ENCODE data around the gene AKR1A1.
"Not testable (repeated sequence)": the region's sequence is repeated elsewhere in the genome, so short reads cannot be mapped to it uniquely, and the experiment has no call there.

The AKR1A1 gene

DNA sequence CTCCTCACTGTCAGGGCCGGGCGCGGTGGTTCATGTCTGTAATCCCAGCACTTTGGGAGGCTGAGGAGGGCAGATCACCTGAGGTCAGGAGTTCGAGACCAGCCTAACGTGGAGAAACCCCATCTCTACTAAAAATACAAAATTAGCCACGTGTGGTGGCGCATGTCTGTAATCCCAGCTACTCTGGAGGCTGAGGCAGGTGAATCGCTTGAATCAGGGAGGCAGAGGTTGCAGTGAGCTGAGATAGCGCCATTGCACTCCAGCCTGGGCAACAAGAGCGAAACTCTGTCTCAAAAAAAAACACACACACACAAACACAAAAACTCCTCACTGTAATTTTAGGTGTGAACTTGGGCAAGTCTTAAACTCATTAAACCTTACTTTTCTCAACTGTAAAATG, 26.7 kb upstream of the AKR1A1 start:
- not testable (repeated sequence) for DNase-seq

DNA sequence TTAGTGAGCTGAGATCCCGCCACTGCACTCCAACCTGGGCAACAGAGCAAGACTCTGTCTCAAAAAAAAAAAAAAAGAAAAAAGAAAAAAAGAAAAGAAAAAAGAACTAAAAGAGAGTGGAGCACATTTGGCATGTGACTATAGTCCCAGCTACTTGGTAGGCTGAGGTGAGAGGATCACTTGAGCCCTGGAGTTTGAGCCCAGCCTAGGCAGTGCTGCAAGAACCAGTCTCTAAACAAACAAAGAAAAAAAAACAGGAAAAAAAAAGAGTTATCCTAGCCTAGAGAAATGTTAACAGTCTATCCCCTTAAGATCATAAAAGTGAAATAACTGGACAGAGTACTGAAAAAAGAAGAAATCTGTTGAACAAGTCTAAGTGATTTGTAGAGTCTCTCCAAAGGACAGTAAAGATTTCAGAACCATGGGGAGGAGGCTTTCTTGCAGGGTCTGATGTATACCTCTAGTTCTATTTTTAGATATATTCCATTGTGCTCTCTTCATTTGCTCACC, 24.4 kb upstream of the AKR1A1 start:
- DNase-seq: peak; percentile 10

DNA sequence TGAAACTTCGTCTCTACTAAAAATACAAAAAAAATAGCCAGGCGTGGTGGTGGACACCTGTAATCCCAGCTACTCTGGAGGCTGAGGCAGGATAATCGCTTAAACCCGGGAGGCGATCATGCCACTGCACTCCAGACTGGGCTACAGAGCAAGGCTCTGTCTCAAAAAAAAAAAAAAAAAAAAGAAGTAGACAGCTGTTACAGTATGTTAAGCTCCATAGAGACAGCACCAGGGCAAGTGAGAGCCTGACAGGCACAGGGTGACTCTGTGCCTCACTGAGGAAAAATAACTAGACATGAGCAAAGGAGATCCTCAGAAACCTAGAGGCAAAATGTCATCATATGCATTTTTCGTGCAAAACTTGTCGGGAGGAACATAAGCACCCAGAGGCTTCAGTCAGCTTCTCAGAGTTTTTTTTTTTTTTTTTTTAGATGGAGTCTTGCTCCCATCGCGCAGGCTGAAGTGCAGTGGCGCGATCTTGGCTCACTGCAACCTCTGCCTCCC, 19.9 kb upstream of the AKR1A1 start:
- no peak for DNase-seq

DNA sequence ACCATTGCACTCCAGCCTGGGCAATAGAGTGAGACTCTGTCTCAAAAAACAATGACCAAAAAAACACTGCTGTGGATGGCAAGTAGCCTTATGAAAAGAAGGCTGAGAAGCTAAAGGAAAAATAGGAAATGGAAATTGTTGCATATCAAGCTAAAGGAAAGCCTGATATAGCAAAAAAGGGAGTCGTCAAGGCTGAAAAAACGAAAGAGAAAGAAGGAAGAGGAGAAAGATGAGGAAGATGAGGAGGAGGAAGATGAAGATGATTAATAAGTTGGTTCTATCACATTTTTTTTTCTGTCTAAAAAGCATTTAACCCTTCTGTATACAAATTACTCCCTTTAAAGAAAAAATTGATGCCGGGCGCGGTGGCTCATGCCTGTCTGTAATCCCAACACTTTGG, 18.8 kb upstream of the AKR1A1 start:
- no peak for DNase-seq

DNA sequence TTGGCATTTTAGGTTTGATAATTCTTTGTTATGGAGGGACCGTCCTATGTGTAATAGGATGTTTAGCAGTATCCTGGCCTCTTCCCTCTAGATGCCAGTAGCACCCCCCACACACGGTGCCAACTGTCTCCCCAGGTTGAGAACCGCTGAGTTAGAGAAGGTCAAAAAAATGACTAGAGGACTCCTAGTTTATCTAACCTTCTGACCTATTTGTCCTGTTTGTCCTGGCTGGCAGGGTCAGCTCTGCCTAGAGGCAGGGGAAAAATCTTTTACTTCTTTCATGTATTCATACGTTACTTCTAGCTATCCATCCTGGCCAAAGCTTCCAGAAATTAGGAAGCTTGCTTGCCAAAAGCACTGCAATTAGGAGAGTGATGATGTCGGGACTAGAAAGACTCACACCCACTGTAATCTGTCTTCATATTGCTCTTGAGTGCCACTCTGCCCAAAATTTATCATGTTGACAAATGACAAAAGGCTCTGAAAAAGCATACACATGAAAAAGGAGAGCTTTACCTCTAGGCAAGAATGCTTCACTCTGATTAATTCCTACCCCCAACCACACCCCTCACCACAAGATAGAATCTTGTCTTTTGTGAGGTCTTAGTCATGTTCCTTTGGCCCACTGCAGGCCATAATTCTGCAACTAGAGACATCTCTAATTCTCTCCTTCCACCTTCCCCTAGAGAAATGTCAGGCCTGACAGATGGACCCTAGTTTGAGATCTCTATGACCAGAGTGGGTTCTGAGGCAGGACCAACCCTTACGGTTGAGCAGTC, 14.4 kb upstream of the AKR1A1 start:
- no peak for DNase-seq

DNA sequence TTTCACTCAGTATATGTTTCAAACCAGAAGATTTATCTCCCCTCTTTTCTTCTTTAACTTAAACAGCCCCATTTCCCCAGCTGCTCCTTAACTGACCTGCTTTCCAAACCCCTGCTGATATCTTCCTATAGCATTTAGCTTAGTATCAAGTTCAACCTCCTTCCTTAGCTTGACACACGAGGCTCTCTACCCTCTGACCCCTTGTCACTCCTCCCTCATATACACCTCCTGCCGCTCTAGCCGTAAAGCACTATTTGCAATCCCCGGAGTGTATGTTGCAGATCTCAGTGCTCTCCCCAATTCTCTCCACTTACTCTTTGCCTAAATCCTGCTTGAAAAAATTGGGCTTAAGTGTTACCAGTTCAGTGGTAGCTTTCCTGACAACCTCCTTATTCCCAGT, 13.7 kb upstream of the AKR1A1 start:
- no peak for DNase-seq

DNA sequence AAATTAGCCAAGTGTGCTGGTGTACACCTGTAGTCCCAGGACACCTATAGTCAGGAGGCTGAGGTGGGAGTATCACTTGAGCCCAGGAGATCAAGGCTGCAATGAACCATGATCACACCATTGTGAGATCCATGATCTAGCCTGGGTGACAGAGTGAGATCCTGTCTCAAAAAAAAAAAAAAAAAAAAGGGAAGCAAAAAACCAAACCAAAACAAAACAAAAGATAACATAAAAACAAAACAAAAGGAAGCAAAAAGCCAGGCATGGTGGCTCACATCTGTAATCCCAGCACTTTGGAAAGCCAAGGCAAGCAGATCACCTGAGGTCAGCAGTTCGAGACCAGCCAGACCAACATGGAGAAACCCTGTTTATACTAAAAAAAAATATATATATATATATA, 9.4 kb upstream of the AKR1A1 start:
- no peak for DNase-seq

DNA sequence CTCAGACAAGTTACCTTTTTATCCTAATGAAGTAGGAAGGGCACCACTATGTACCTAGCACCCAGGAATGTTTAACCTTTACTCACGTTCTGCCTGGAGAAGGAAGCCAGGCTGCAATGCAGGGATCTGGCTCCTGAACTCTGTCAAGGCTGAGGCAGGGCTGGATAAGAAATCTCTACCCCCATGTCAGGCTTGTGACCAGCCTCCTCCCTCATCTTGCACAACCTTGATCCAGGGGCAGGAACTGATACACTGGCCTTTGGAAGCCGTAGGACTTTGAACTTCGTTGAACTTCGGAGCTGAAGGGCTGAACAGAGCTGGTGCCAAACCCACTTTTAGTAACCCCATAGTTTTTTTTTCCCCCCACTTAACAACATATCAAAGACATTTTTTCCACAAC, 8.0 kb upstream of the AKR1A1 start:
- no peak for DNase-seq

DNA sequence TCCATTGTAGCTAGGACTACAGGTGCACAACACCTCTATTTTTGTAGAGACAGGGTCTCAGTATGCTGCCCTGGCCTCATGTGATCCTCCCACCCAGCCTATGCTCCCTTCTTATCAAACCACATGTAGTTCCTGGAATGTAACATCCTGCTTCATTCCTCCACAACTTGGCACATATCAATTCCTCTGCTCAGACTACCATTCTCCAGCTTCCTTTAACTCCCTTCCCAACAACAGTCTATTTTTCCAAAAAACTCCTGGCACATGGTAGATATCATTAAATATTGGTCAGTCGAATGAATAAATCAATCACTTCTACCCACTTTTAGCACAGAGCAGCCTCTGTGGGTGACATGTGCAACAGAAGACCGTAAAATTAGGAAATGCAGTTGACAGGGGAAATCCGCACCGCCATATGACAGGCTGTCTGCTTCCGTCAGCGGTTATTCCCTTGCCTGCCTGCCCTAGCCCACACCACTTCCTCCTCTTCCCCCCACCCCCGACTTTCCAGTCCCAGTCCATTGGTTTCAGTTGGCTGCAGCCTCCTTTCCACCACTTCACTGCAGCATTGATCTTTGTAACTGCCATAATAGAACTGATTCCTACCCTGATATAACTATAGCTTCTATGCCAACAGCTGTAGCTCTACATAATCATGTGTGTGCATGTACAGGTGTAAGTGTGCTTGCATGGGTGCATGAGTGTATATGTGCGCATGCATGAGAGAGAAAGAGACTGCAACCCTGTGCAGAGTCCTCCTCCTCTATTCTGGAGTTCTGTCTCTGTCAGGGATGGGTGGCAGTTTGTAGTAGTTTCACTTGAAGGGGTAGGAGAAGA, 6.8 kb upstream of the AKR1A1 start:
- no peak for DNase-seq

DNA sequence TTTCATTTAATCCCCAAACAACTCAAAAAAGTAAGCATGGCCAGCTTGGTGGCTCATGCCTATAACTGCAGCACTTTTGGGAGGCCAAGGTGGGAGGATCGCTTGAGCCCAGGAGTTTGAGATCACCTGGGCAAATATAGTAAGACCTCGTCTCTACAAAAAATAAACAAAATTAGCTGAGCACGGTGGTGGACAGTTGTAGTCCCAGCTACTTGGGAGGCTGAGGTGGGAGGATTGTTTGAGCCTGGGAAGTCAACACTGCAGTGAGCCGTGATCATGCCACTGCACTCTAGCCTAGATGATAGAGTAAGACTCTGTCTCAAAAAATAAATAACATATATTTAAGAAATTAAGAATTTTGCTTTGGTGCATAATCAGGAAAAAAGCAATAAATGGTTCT, 6.1 kb upstream of the AKR1A1 start:
- DNase-seq: no peak

DNA sequence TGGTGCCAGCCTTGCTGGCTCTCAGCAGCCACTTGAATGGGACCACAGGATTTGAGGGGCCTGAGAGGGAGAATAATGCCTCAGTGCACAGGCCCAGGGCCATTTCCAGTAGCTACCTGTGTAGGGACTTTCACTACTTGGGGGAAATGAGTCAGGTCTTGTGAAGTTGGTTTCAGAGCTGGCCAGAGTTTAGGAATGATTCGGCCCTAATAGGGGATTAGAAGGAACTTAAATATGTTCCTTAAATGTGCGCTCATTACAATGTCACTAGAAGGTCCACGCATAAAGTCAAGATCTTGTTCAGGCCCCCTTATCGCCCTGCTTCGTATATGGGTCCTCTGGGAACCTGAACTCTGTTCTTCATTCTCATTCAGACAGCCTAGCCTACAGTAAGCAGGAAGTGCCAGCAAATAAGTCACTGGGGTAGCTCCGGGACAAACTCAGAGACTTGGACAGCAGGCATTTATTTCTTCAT, 5.6 kb upstream of the AKR1A1 start:
- DNase-seq: no peak

DNA sequence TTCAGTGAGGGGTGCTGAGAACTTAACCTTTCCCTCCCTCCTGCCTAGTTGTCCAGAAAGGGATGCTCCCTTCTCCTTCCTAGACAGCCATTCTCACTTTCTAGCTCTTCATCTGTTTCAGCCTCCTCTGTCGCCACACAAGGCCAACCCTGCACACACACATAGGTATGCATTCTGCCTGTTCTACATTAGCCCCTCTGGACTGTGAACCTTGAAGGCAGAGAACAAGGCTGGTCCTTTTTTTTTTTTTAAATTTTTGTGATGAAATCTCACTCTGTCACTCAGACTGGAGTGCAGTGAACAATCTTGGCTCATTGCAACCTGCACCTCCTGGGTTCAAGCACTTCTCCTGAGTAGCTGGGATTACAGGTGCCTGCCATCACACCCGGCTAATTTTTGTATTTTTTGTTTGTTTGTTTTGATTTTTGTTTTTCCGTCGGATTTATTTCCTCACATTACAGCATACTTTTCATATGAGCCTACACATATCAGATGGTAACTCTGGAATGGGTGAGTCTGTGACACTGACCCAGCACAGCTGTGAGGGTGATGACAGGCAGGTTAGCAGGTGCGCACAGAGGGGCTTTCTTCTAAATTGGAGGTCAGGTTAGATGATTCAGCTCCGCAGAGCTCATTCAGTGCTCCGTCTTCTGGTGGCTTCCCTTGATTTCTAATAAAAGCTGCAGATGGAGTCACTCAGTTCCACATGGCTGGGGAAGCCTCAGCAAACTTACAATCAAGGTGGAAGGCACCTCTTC, 4.9 kb upstream of the AKR1A1 start:
- no peak for DNase-seq

DNA sequence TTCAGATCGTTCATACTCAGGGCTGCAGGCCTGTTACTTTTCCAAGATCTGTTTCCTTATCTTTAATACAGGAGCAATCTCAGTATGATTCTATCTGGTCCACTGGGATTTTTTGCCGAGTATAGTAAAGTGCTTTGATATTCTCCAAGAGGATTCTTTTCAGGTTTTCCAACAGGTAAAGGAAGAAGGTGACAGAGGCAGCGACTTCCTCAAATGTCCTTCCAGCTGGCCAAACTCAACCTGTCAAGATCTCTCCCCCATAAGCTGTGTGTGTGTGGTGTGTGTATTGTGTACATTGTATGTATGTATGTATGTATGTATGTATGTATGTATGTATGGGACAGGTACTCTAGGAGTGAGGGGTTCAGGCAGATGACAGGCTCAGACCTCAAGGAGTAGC, 1.1 kb downstream of the AKR1A1 start:
- DNase-seq: no peak

DNA sequence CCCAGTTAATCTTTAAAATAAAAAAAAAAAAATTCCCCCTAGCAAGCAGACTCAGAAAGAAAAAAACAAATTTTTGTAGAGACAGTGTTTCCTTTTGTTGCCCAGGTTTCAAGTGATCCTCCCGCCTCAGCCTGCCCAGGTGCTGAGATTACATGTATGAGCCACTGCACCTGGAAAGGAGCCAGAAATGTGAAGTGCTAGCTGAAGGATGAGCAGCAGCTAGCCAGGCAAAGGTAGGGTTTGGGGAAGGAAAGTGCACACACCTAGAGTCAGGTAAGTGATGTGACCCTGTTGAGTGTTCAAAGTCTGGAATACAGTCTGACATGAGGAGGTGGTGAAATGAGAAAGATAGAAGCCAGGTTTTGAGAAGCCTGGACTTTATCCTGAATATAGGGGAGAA, 1.7 kb downstream of the AKR1A1 start:
- peak; percentile 79 for DNase-seq

DNA sequence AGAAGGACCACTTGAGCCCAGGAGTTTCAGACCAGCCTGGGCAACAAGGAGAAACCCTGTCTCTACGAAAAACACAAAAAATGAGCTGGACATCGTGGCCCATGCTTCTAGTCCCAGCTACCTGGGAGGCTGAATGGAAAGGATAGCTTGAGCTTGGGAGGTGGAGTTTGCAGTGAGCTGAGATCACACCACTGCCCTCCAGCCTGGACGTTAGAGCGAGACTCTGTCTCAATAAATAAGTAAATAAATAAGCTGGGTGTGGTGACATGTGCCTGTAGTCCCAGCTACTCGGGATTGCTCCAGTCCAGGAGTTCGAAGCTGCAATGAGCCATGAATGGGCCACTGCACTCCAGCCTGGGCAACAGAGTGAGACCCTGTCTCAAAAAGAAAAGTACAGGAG, 3.6 kb downstream of the AKR1A1 start:
- DNase-seq: no peak

DNA sequence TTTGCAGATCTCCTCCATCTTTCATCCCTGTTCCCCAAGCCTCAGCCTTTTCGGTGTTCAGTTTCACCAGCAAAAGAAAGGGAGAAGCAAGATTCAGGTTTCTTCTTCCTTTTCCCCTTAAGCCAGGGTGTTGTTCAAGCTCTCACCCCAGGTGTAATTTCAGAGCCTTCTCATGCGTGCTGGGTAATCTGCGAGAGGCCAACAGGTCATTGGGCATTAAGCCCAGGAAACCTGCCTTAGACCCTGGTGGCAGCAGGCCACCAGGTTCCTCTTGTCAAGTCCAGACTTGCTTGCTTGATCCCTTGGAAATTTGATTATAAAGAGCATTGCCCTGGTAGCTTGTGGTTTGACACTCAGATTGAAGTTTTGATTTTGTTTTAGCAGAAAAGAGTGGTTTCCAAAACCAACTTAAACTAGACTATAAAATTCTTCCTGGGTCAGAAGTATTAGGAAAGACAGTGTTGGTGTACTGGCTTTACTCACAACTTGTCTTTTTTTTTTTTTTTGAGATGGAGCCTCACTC, 6.9 kb downstream of the AKR1A1 start:
- peak; percentile 42 for DNase-seq

DNA sequence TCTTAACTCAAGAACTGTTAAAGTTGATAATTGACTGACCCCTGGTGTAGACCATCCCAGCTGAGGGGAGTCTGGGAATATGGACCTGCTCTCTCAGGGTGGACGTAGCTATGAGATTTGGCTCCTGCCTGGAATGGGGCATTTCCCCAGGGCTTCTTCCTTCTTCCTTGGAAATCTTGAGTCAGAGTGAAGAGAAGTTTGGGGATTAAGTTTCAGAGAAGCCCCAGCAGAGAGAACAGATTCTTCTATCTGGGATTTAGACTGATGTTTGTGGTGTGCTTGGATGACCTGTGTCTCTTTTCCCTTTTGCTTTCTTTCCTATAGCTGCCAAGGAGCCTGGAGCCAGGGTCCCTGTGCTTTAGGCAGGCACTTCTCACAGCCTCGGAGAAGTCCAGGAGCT, 13.2 kb downstream of the AKR1A1 start:
- DNase-seq: no peak

DNA sequence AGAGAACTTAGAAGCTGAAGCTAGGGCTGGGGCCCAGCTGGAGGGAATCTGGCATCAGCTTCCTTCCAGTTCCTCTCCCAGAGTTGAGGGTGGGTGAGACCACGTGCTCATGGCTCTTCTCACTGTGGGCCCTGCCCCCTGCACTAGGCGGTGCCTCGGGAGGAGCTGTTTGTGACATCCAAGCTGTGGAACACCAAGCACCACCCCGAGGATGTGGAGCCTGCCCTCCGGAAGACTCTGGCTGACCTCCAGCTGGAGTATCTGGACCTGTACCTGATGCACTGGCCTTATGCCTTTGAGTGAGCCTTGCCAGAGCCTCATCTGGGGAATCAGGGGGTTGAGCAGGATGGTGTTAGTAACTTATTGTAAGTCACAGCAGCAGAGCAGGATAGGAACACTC, 16.1 kb downstream of the AKR1A1 start:
- DNase-seq: no peak

DNA sequence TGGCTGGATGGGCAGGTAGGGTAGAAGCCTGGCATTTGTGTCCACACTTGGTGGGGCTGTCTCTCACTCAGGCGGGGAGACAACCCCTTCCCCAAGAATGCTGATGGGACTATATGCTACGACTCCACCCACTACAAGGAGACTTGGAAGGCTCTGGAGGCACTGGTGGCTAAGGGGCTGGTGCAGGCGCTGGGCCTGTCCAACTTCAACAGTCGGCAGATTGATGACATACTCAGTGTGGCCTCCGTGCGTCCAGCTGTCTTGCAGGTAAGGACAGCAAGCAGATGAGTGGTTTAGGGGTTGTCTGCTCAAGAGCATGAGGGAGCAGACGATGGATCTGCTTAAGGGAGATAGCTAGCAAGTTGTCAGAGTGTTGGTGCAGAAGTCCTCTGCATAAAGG, 17.3 kb downstream of the AKR1A1 start:
- no peak for DNase-seq

DNA sequence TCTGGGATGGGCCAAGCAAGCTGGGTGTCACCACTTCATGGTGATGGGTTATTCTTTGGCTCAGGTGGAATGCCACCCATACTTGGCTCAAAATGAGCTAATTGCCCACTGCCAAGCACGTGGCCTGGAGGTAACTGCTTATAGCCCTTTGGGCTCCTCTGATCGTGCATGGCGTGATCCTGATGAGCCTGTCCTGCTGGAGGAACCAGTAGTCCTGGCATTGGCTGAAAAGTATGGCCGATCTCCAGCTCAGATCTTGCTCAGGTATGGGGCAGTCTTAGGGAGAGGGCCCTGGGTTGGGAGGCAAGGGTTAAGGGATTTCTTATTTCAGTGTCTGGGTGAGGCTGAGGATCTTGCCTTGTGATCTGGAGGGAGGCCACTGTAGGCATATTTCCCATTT, 17.8 kb downstream of the AKR1A1 start:
- no peak for DNase-seq

DNA sequence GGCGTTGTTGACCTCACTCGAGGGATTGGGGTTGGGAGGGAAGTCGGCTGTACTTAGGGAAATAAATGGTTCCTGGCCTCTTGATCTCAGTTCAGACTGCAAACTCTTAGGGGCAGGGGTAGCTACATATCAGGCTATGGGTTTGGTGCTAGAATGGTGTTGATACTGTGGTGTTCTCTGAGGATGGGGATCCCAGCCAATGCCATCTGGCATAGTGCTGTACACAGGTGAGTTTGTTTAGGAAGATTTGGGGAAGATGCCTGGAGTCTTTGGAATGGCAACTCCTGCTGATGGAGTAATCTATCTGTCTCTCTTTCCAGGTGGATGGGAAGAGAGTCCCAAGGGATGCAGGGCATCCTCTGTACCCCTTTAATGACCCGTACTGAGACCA, 18.9 kb downstream of the AKR1A1 start:
- DNase-seq: no peak

DNA sequence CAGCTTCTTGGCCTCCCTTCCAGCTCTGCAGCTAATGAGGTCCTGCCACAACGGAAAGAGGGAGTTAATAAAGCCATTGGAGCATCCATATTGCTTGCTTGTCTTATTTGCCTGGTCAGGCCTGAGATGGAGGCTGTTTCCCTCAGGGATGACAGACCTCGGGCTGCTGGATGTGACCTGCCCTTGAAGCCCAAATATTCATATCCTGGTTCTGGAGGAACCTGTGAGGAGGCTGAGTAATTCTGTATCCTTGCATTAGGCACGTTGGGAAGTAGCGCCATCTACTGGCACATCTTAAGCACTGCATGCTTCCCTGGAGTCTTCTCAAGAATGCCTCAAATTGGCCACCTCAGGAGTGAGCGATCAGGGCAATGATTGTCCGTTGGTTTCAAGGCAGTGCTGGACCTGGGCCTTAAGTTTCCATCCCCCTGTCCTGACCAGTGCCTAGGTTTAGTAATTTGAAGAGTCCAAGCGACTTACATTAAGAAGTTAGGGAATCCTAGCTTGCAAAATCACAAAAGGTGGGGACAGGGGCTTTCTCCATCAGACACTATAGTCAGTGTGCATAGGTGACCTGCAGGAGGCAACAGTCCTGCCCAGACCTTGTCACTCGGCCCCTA, 19.4 kb downstream of the AKR1A1 start:
- peak; percentile 65 for DNase-seq
